Neural progenitor cell (in vitro differentiated cells): ENCODE measurements around the gene EXOC6B. TPM values are rescaled to one million over a fixed set of nuclear protein-coding genes. Genes with fewer than 3 reads are reported as not detected.

ENCODE experiments used
- DNase-seq: peaks from one replicate; pipeline ENCODE4 v3.0.0-alpha.2; 2016; ENCODE audit warnings: low spot score
- H2AFZ ChIP-seq: fragments of 200-600 bp; sonication (generic); replicated peaks from 2 replicates; pipeline ENCODE4 v1.6.1; 2016; ENCODE audit warnings: antibody characterized with exemption
- H3F3A ChIP-seq: fragments of 200-600 bp; sonication (generic); 2 replicates; pipeline ENCODE4 v1.6.1; 2016; ENCODE audit warnings: antibody characterized with exemption, low read depth
- H3K27ac ChIP-seq: fragments of 200-600 bp; sonication (generic); 2 replicates; pipeline ENCODE4 v1.5.1; 2016; ENCODE audit warnings: mild to moderate bottlenecking
- H3K27me3 ChIP-seq: fragments of 200-600 bp; sonication (generic); 2 replicates; pipeline ENCODE4 v1.6.1; 2016; ENCODE audit warnings: mild to moderate bottlenecking, moderate library complexity
- H3K36me3 ChIP-seq: fragments of 200-600 bp; sonication (generic); 2 replicates; pipeline ENCODE4 v1.5.1; 2016
- H3K4me1 ChIP-seq: fragments of 200-600 bp; sonication (generic); 2 replicates; pipeline ENCODE4 v1.6.1; 2016; ENCODE audit warnings: mixed run types
- H3K4me2 ChIP-seq: fragments of 200-600 bp; sonication (generic); 2 replicates; pipeline ENCODE4 v1.6.1; 2016
- H3K4me3 ChIP-seq: fragments of 200-600 bp; sonication (generic); 2 replicates; pipeline ENCODE4 v1.5.1; 2016
- H3K79me2 ChIP-seq: fragments of 200-600 bp; sonication (generic); 2 replicates; pipeline ENCODE4 v1.6.1; 2016; ENCODE audit warnings: low read depth
- H3K9ac ChIP-seq: fragments of 200-600 bp; sonication (generic); 2 replicates; pipeline ENCODE4 v1.6.1; 2016
- H3K9me3 ChIP-seq: fragments of 200-600 bp; sonication (generic); 2 replicates; pipeline ENCODE4 v1.5.1; 2016; ENCODE audit warnings: low read depth
- H4K20me1 ChIP-seq: fragments of 200-600 bp; sonication (generic); 2 replicates; pipeline ENCODE4 v1.6.1; 2016; ENCODE audit warnings: low read depth
- H3K27ac Mint-ChIP-seq: 3 replicates; pipeline ENCODE4 v1.8.0; 2021; ENCODE audit warnings: mixed read lengths
- H3K27me3 Mint-ChIP-seq: 2 replicates; pipeline ENCODE4 v1.8.0; 2022; ENCODE audit warnings: low read depth, mild to moderate bottlenecking, inconsistent platforms, moderate library complexity, mixed read lengths; ENCODE audit not compliant: insufficient read depth
- H3K36me3 Mint-ChIP-seq: 3 replicates; pipeline ENCODE4 v1.8.0; 2021; ENCODE audit warnings: mixed read lengths
- H3K4me1 Mint-ChIP-seq: 3 replicates; pipeline ENCODE4 v1.8.0; 2021; ENCODE audit warnings: mixed read lengths
- H3K4me3 Mint-ChIP-seq: 3 replicates; pipeline ENCODE4 v1.8.0; 2021; ENCODE audit warnings: mild to moderate bottlenecking, moderate library complexity, mixed read lengths
- H3K9me3 Mint-ChIP-seq: 3 replicates; pipeline ENCODE4 v1.8.0; 2020; ENCODE audit warnings: mixed read lengths
- EZH2 ChIP-seq: fragments of 200-600 bp; sonication (generic); IDR thresholded peaks from 2 replicates; pipeline ENCODE4 v1.6.1; 2017; ENCODE audit warnings: antibody characterized with exemption, mild to moderate bottlenecking, moderate library complexity
- EZH2phosphoT487 ChIP-seq: fragments of 200-600 bp; sonication (generic); IDR thresholded peaks from 2 replicates; pipeline ENCODE4 v1.6.1; 2017; ENCODE audit warnings: antibody characterized with exemption
- total RNA-seq: library from RNA; depleted of rRNA; stranded (reverse); fragments of >200 nt; gene quantifications from 2 replicates; pipeline ENCODE4 v1.2.3, GENCODE V29; 2015; ENCODE audit warnings: low replicate concordance
- TF ChIP-seq, protein P1 (sequence below): fragments of 200-600 bp; sonication (generic); IDR thresholded peaks from 2 replicates; pipeline ENCODE4 v1.5.1; 2017; ENCODE audit warnings: antibody characterized with exemption, mild to moderate bottlenecking

EXOC6B gene
- total RNA-seq, 1 donor from 2014 or later, result 41.2 TPM

DNA sequence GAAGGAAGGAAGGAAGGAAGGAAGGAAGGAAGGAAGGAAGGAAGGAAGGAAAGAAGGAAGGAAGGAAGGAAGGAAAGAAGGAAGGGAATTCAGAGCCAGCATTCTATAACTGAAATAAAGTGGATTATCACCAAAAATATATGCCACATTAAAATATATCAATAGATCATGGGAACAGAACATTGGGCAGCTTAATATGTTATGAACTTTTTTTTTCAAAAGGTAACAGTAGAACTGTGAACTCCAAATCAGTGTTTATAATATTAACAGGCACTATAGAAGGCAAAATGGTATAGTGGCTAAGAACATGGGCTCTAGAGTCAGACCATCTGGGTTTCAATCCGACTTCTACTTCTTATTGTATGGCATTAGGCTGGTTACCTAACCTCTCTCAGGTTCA lies 313.5 kb downstream of the EXOC6B start:
- Mint-ChIP-seq H3K27ac (no peak overlapping the region), H3K27me3 (no peaks in the 10 kb centered on the region), H3K9me3 (no peaks in the 10 kb centered on the region), H3K4me3 (no peak overlapping the region), H3K36me3 (peaks cover 1% of the 10 kb centered on the region), H3K4me1 (no peaks in the 10 kb centered on the region)
- H3K36me3 ChIP-seq, result no peaks in the 10 kb centered on the region
- H2AFZ ChIP-seq, result no peak overlapping the region
- no peaks in the 10 kb centered on the region for H3F3A ChIP-seq
- no peak overlapping the region for H3K9ac ChIP-seq
- no peak for DNase-seq
- H3K4me2 ChIP-seq, result no peak overlapping the region
- H3K4me3 ChIP-seq, result no peak overlapping the region
- H4K20me1 ChIP-seq, result peaks cover 3% of the 10 kb centered on the region
- TF ChIP-seq EZH2phosphoT487, result no peak
- TF ChIP-seq EZH2, result no peak
- TF ChIP-seq, protein P1, sequence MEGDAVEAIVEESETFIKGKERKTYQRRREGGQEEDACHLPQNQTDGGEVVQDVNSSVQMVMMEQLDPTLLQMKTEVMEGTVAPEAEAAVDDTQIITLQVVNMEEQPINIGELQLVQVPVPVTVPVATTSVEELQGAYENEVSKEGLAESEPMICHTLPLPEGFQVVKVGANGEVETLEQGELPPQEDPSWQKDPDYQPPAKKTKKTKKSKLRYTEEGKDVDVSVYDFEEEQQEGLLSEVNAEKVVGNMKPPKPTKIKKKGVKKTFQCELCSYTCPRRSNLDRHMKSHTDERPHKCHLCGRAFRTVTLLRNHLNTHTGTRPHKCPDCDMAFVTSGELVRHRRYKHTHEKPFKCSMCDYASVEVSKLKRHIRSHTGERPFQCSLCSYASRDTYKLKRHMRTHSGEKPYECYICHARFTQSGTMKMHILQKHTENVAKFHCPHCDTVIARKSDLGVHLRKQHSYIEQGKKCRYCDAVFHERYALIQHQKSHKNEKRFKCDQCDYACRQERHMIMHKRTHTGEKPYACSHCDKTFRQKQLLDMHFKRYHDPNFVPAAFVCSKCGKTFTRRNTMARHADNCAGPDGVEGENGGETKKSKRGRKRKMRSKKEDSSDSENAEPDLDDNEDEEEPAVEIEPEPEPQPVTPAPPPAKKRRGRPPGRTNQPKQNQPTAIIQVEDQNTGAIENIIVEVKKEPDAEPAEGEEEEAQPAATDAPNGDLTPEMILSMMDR, result no peak
- no peaks in the 10 kb centered on the region for H3K4me1 ChIP-seq
- H3K27me3 ChIP-seq, result no peaks in the 10 kb centered on the region
- H3K27ac ChIP-seq, result no peak overlapping the region
- no peaks in the 10 kb centered on the region for H3K9me3 ChIP-seq
- H3K79me2 ChIP-seq, result no peaks in the 10 kb centered on the region

DNA sequence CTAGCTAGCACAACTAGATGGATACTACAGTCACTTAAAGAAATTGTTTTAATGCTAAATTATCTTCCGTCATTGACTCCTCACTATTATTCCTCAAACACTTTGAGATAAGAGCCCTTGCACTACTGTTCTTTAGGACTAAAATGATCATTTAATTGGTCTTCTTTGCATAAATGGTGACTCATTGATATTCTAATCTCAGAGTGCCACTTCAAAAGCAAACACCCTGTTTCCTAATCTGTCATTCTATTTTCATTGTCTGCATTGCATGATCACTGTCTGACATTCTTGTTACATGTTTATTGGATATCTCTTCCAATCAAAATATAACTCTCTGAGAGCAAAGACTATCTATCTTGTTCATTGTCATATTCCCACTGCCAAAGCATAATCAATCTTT lies 313.9 kb downstream of the EXOC6B start:
- H3K4me3 Mint-ChIP-seq, result no peak overlapping the region
- Histone ChIP-seq H3K27me3 (no peaks in the 10 kb centered on the region), H4K20me1 (peaks cover 3% of the 10 kb centered on the region), H3K9ac (no peak overlapping the region), H3K4me3 (no peak overlapping the region), H3K4me1 (no peaks in the 10 kb centered on the region), H3K36me3 (no peaks in the 10 kb centered on the region), H3F3A (no peaks in the 10 kb centered on the region), H3K27ac (no peak overlapping the region), H3K79me2 (no peaks in the 10 kb centered on the region), H3K9me3 (no peaks in the 10 kb centered on the region), H3K4me2 (no peak overlapping the region), H2AFZ (no peak overlapping the region)
- no peaks in the 10 kb centered on the region for H3K27me3 Mint-ChIP-seq
- TF ChIP-seq EZH2 (no peak), EZH2phosphoT487 (no peak)
- TF ChIP-seq, protein P1, result no peak
- DNase-seq, result no peak
- H3K36me3 Mint-ChIP-seq, result peaks cover 1% of the 10 kb centered on the region
- no peaks in the 10 kb centered on the region for H3K4me1 Mint-ChIP-seq
- H3K9me3 Mint-ChIP-seq, result no peaks in the 10 kb centered on the region
- no peak overlapping the region for H3K27ac Mint-ChIP-seq

DNA sequence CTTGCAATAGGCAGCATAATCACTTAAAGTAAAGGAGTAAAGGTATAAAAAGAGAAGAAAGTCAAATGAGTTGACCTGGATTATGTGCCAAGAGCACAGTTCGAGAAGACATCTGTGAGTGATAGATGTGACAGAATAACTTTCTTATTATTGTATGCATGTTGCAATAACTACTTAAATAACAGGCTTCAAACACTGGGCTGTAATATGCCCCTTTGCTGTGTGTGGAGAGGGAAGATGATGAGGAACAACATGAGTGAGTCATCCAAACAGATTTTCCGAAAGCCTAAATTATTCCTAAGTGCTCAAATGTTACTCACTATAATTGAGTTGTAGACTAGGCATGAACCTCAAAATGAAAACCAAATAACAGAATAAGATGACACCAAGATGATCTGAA lies 328.1 kb downstream of the EXOC6B start:
- no peak for DNase-seq
- Mint-ChIP-seq H3K9me3 (no peaks in the 10 kb centered on the region), H3K4me3 (no peak overlapping the region), H3K36me3 (peaks cover 8% of the 10 kb centered on the region), H3K27ac (no peak overlapping the region), H3K27me3 (no peaks in the 10 kb centered on the region), H3K4me1 (no peaks in the 10 kb centered on the region)
- no peaks in the 10 kb centered on the region for H3K9me3 ChIP-seq
- no peaks in the 10 kb centered on the region for H3K79me2 ChIP-seq
- no peaks in the 10 kb centered on the region for H4K20me1 ChIP-seq
- no peak overlapping the region for H3K4me2 ChIP-seq
- TF ChIP-seq, protein P1, result no peak
- TF ChIP-seq EZH2 (no peak), EZH2phosphoT487 (no peak)
- H3K36me3 ChIP-seq, result no peaks in the 10 kb centered on the region
- H3K27me3 ChIP-seq, result no peaks in the 10 kb centered on the region
- H3K27ac ChIP-seq, result no peak overlapping the region
- no peak overlapping the region for H3K9ac ChIP-seq
- H2AFZ ChIP-seq, result no peak overlapping the region
- no peak overlapping the region for H3K4me3 ChIP-seq
- H3K4me1 ChIP-seq, result no peaks in the 10 kb centered on the region
- H3F3A ChIP-seq, result no peaks in the 10 kb centered on the region
